Mucosa of rectum (tissue), 2 donors: ENCODE measurements around the gene UBE2Q2.

Experiments
- H3K27ac ChIP-seq, 2 donors: one replicate each; pipeline ENCODE4 v1.7.0; 2013; ENCODE audit warnings: inconsistent platforms in 2 of 2, low read depth in 2 of 2, low read length in 2 of 2
- H3K27me3 ChIP-seq, 2 donors: one replicate each; pipeline ENCODE4 v1.7.0; 2013; ENCODE audit warnings: low read length in 2 of 2; ENCODE audit not compliant: control insufficient read depth in 2 of 2, insufficient read depth in 2 of 2
- H3K36me3 ChIP-seq, 2 donors: one replicate each; pipeline ENCODE4 v1.7.0; 2013; ENCODE audit warnings: low read length in 2 of 2; ENCODE audit not compliant: control insufficient read depth in 2 of 2, insufficient read depth in 2 of 2
- H3K4me1 ChIP-seq, 2 donors: one replicate each; pipeline ENCODE4 v1.7.0; 2013; ENCODE audit warnings: low read length in 2 of 2, mild to moderate bottlenecking in 1 of 2; ENCODE audit not compliant: control insufficient read depth in 2 of 2, insufficient read depth in 2 of 2
- H3K4me3 ChIP-seq, 2 donors: one replicate each; pipeline ENCODE4 v1.7.0; 2013; ENCODE audit warnings: low read length in 2 of 2
- H3K9ac ChIP-seq, 2 donors: one replicate each; pipeline ENCODE4 v1.7.0; 2013; ENCODE audit warnings: low read length in 2 of 2, low read depth in 1 of 2, mild to moderate bottlenecking in 1 of 2
- H3K9me3 ChIP-seq, 2 donors: one replicate each; pipeline ENCODE4 v1.7.0; 2013; ENCODE audit warnings: low read length in 2 of 2; ENCODE audit not compliant: control insufficient read depth in 2 of 2
- donor health status: healthy.
- donor health status: Normal muscosa, but diverticular disease.

Gene UBE2Q2

GRCh38 chr15:75942464-75942863 lies 99.2 kb downstream of the UBE2Q2 start:
- Histone ChIP-seq H3K9ac (no peak overlapping the region), H3K27ac (no peak overlapping the region), H3K4me1 (no peaks in the 10 kb centered on the region), H3K36me3 (peaks cover 0 to 4% of the 10 kb centered on the region in 2 donors), H3K27me3 (no peaks in the 10 kb centered on the region), H3K4me3 (no peak overlapping the region), H3K9me3 (no peaks in the 10 kb centered on the region)

- no peaks in the 10 kb centered on the region for H3K36me3 ChIP-seq
- H3K9me3 ChIP-seq, result no peaks in the 10 kb centered on the region
- H3K4me3 ChIP-seq, result no peak overlapping the region
- no peaks in the 10 kb centered on the region for H3K27me3 ChIP-seq
- H3K9ac ChIP-seq, result no peak overlapping the region
- H3K27ac ChIP-seq, result no peak overlapping the region
- no peaks in the 10 kb centered on the region for H3K4me1 ChIP-seq
Measured at GRCh38 chr15:75943246-75943645, 100.0 kb downstream of the UBE2Q2 start.

- Histone ChIP-seq H3K4me1 (no peaks in the 10 kb centered on the region), H3K9ac (no peak overlapping the region), H3K27me3 (no peaks in the 10 kb centered on the region), H3K4me3 (no peak overlapping the region), H3K36me3 (no peaks in the 10 kb centered on the region), H3K27ac (no peak overlapping the region), H3K9me3 (no peaks in the 10 kb centered on the region)
Measured at GRCh38 chr15:75943713-75944215, 100.5 kb downstream of the UBE2Q2 start.

- H3K27ac ChIP-seq, result no peak overlapping the region
- no peaks in the 10 kb centered on the region for H3K27me3 ChIP-seq
- no peak overlapping the region for H3K4me3 ChIP-seq
- no peaks in the 10 kb centered on the region for H3K9me3 ChIP-seq
- no peaks in the 10 kb centered on the region for H3K36me3 ChIP-seq
- no peak overlapping the region for H3K9ac ChIP-seq
- no peaks in the 10 kb centered on the region for H3K4me1 ChIP-seq
Measured at GRCh38 chr15:75945953-75946352, 102.7 kb downstream of the UBE2Q2 start.

- no peak overlapping the region for H3K4me3 ChIP-seq
- no peak overlapping the region for H3K27ac ChIP-seq
- H3K9ac ChIP-seq, result no peak overlapping the region
- no peaks in the 10 kb centered on the region for H3K36me3 ChIP-seq
- no peaks in the 10 kb centered on the region for H3K9me3 ChIP-seq
- no peaks in the 10 kb centered on the region for H3K27me3 ChIP-seq
- no peaks in the 10 kb centered on the region for H3K4me1 ChIP-seq
Measured at GRCh38 chr15:75947092-75947491, 103.8 kb downstream of the UBE2Q2 start.

GRCh38 chr15:75948761-75949296 lies 105.6 kb downstream of the UBE2Q2 start:
- no peak overlapping the region for H3K9ac ChIP-seq
- no peak overlapping the region for H3K27ac ChIP-seq
- H3K36me3 ChIP-seq, result no peaks in the 10 kb centered on the region
- H3K27me3 ChIP-seq, result peaks cover 0 to 3% of the 10 kb centered on the region in 2 donors
- no peaks in the 10 kb centered on the region for H3K9me3 ChIP-seq
- no peak overlapping the region for H3K4me3 ChIP-seq
- H3K4me1 ChIP-seq, result no peaks in the 10 kb centered on the region
